H1 (cell line): Measurements from ENCODE around the gene PSMD12. TPM values are rescaled to one million over a fixed set of nuclear protein-coding genes. Genes with fewer than 3 reads are reported as not detected.
"Not testable (repeated sequence)": the region's sequence is repeated elsewhere in the genome, so short reads cannot be mapped to it uniquely, and the experiment has no call there.

Source experiments
- CTCF ChIA-PET: fragments of 300-600 bp; sonication (Branson Sonifier 250); formaldehyde crosslinking; loops from one replicate; lab custom pipeline; 2021; ENCODE audit not compliant: partially characterized antibody; lab: Charles Lee
- POLR2A ChIA-PET: fragments of 300-600 bp; sonication (Branson Sonifier 250); formaldehyde crosslinking; loops from one replicate; lab custom pipeline; 2021; ENCODE audit warnings: inconsistent platforms; ENCODE audit not compliant: partially characterized antibody; lab: Charles Lee
- DNase-seq, 2 experiments: peaks; one replicate each; pipeline versions ENCODE4 v3.0.0 to v3.0.0-alpha.2; 2010 to 2022; ENCODE audit warnings: low spot score in 2 of 2, low read depth in 1 of 2, mixed read lengths in 1 of 2
- FAIRE-seq: peaks from 2 replicates; lab custom pipeline; 2011; peaks lifted over from hg19 to GRCh38; lab: Jason Lieb, UNC
- H2AFZ ChIP-seq: 2 replicates; pipeline ENCODE4 v1.8.1; 2012; ENCODE audit warnings: low read length, inconsistent platforms
- H2AK5ac ChIP-seq: 2 replicates; pipeline ENCODE4 v1.6.1; 2013; ENCODE audit warnings: low read depth, low read length
- H2BK120ac ChIP-seq: replicated peaks from 2 replicates; pipeline ENCODE3; 2013; ENCODE audit warnings: low read depth, low read length, inconsistent platforms
- H2BK12ac ChIP-seq: 2 replicates; pipeline ENCODE4 v1.6.1; 2013; ENCODE audit warnings: low read depth, low read length
- H2BK15ac ChIP-seq: 2 replicates; pipeline ENCODE4 v1.6.1; 2013; ENCODE audit warnings: low read length
- H2BK20ac ChIP-seq: 2 replicates; pipeline ENCODE4 v1.6.1; 2013; ENCODE audit warnings: low read length
- H2BK5ac ChIP-seq: 2 replicates; pipeline ENCODE4 v1.6.1; 2013; ENCODE audit warnings: low read depth, low read length
- H3K14ac ChIP-seq: 2 replicates; pipeline ENCODE4 v1.6.1; 2013; ENCODE audit warnings: inconsistent platforms; ENCODE audit not compliant: insufficient read length
- H3K18ac ChIP-seq: 2 replicates; pipeline ENCODE4 v1.6.1; 2013; ENCODE audit warnings: low read length; ENCODE audit errors: extremely low read depth
- H3K23ac ChIP-seq: 2 replicates; pipeline ENCODE4 v1.6.1; 2013; ENCODE audit warnings: inconsistent platforms; ENCODE audit not compliant: insufficient read length
- H3K23me2 ChIP-seq: 2 replicates; pipeline ENCODE4 v1.6.1; 2013; ENCODE audit warnings: low read depth, low read length
- H3K27ac ChIP-seq: 2 replicates; pipeline ENCODE4 v1.6.1; 2011; ENCODE audit warnings: low read depth, low read length, inconsistent platforms
- H3K27me3 ChIP-seq, 4 experiments: replicated peaks in 1 of 4; 1 replicate in 1 of 4; 2 replicates in 3 of 4; pipeline versions ENCODE4 v1.6.1 to v1.8.1; 2011 to 2013; ENCODE audit warnings: low read length in 3 of 4, mild to moderate bottlenecking in 3 of 4, inconsistent platforms in 2 of 4, mixed read lengths in 2 of 4, moderate library complexity in 1 of 4; ENCODE audit not compliant: control insufficient read depth in 3 of 4, insufficient read depth in 3 of 4; ENCODE audit errors: extremely low read depth in 1 of 4
- H3K36me3 ChIP-seq, 4 experiments: 2 replicates each; pipeline versions ENCODE4 v1.6.1 to v1.8.1; 2011 to 2013; ENCODE audit warnings: mild to moderate bottlenecking in 4 of 4, low read length in 3 of 4, moderate library complexity in 2 of 4, control low read depth in 1 of 4, inconsistent platforms in 1 of 4; ENCODE audit not compliant: insufficient read depth in 4 of 4, control insufficient read depth in 2 of 4
- H3K4ac ChIP-seq: replicated peaks from 2 replicates; pipeline ENCODE3; 2013; ENCODE audit warnings: low read length, low read depth, mixed read lengths, inconsistent platforms; ENCODE audit not compliant: insufficient read length
- H3K4me1 ChIP-seq, 4 experiments: replicated peaks in 1 of 4; 1 replicate in 1 of 4; 2 replicates in 3 of 4; pipeline versions ENCODE4 v1.6.1 to v1.8.1; 2011 to 2013; ENCODE audit warnings: low read length in 3 of 4, inconsistent platforms in 2 of 4, mixed read lengths in 1 of 4; ENCODE audit not compliant: insufficient read depth in 4 of 4, control insufficient read depth in 3 of 4
- H3K4me2 ChIP-seq, 2 experiments: 2 replicates each; pipeline versions ENCODE4 v1.6.1 to v1.8.1; 2011 to 2013; ENCODE audit warnings: low read depth in 2 of 2, low read length in 2 of 2, control low read depth in 1 of 2, inconsistent platforms in 1 of 2, mild to moderate bottlenecking in 1 of 2; ENCODE audit not compliant: insufficient read depth in 1 of 2
- H3K4me3 ChIP-seq, 4 experiments: fragments of 200-600, 300-600 bp in 1 of 4; sonication (generic), shearing (Covaris generic), sonication (Bioruptor Twin) in 1 of 4; 2 replicates each; pipeline versions ENCODE4 v1.5.1 to v1.8.1; 2011 to 2016; ENCODE audit warnings: low read length in 4 of 4, low read depth in 3 of 4, control low read depth in 2 of 4, inconsistent platforms in 2 of 4, mild to moderate bottlenecking in 2 of 4, mixed read lengths in 1 of 4, moderate library complexity in 1 of 4; ENCODE audit not compliant: insufficient read depth in 2 of 4; ENCODE audit errors: extremely low read depth in 1 of 4
- H3K56ac ChIP-seq: replicated peaks from 2 replicates; pipeline ENCODE3; 2013; ENCODE audit warnings: low read depth, mild to moderate bottlenecking, mixed read lengths, low read length, inconsistent platforms; ENCODE audit not compliant: insufficient read length
- H3K79me1 ChIP-seq: 2 replicates; pipeline ENCODE4 v1.6.1; 2013; ENCODE audit warnings: low read depth, low read length, control low read depth
- H3K79me2 ChIP-seq, 2 experiments: 2 replicates each; pipeline versions ENCODE4 v1.6.1 to v1.8.1; 2012 to 2013; ENCODE audit warnings: low read length in 2 of 2, mild to moderate bottlenecking in 2 of 2, inconsistent platforms in 1 of 2; ENCODE audit not compliant: insufficient read depth in 2 of 2, control insufficient read depth in 1 of 2
- H3K9ac ChIP-seq, 4 experiments: replicated peaks in 1 of 4; 1 replicate in 1 of 4; 2 replicates in 3 of 4; pipeline versions ENCODE4 v1.6.1 to v1.8.1; 2011 to 2013; ENCODE audit warnings: low read depth in 3 of 4, low read length in 3 of 4, control low read depth in 2 of 4, mild to moderate bottlenecking in 2 of 4, moderate library complexity in 2 of 4, inconsistent platforms in 1 of 4; ENCODE audit errors: extremely low read depth in 1 of 4
- H3K9me3 ChIP-seq, 2 experiments: 2 replicates each; pipeline versions ENCODE4 v1.6.1 to v1.8.1; 2012 to 2013; ENCODE audit warnings: mild to moderate bottlenecking in 2 of 2, moderate library complexity in 2 of 2, control low read depth in 1 of 2, inconsistent platforms in 1 of 2, low read depth in 1 of 2, low read length in 1 of 2, mixed read lengths in 1 of 2; ENCODE audit not compliant: insufficient read depth in 2 of 2
- H4K20me1 ChIP-seq, 2 experiments: replicated peaks in 1 of 2; 2 replicates each; pipeline versions ENCODE3 to v1.8.1; 2011 to 2013; ENCODE audit warnings: inconsistent platforms in 2 of 2, low read length in 2 of 2, mild to moderate bottlenecking in 1 of 2; ENCODE audit not compliant: insufficient read depth in 2 of 2, control insufficient read depth in 1 of 2
- H4K5ac ChIP-seq: 2 replicates; pipeline ENCODE4 v1.6.1; 2013; ENCODE audit warnings: low read length, low read depth, mixed read lengths, inconsistent platforms; ENCODE audit not compliant: insufficient read length
- H4K8ac ChIP-seq: 2 replicates; pipeline ENCODE4 v1.8.0; 2013; ENCODE audit warnings: mild to moderate bottlenecking, moderate library complexity, low read length, inconsistent platforms; ENCODE audit not compliant: insufficient read depth; ENCODE audit errors: extremely low read depth
- H4K91ac ChIP-seq: replicated peaks from 2 replicates; pipeline ENCODE3; 2013; ENCODE audit warnings: low read length, mixed read lengths, inconsistent platforms; ENCODE audit not compliant: insufficient read length
- WGBS, 2 experiments: shearing (Covaris generic) in 1 of 2; methylation state at CpG; one replicate each; pipeline versions ENCODE4 v1.1.6 to v1.1.7; 2013 to 2015; ENCODE audit warnings: low lambda C conversion rate in 2 of 2, mixed read lengths in 2 of 2, inconsistent platforms in 1 of 2, low coverage in 1 of 2, missing lambda C conversion rate in 1 of 2; ENCODE audit not compliant: insufficient replicate concordance in 2 of 2, insufficient coverage in 1 of 2, insufficient read length in 1 of 2; ENCODE audit errors: extremely low coverage in 1 of 2, missing lambda C conversion rate in 1 of 2; 5-methylcytosine and 5-hydroxymethylcytosine counted together
- polyA plus RNA-seq, 7 experiments: library from polyadenylated mRNA; depleted of rRNA in 3 of 7; stranded (reverse) in 5 of 7; unstranded in 2 of 7; fragments of >200 nt in 5 of 7; fragments of 200-250 nt in 2 of 7; gene quantifications; 1 replicate in 5 of 7; 2 replicates in 1 of 7; 4 replicates in 1 of 7; pipeline versions ENCODE4 v1.2.1 to v1.2.3, GENCODE V29; 2011 to 2013; ENCODE audit warnings: missing spikeins in 2 of 7, mixed read lengths in 2 of 7
- total RNA-seq: library from RNA; stranded (reverse); fragmentation: NEBNext Ultra II Directional; extraction: Animal tissue kit (Norgen Biotek cat#: 25700); gene quantifications from 2 replicates; pipeline ENCODE4 v1.2.1, GENCODE V29; 2021

Gene PSMD12
- total and polyA plus RNA-seq, 2 of the 8 experiments (the other 6 are each of a cell fraction or from before 2014, with no cell fraction given), result 14.0 to 82.4 TPM

GRCh38 chr17:67332162-67332508 lies 34.2 kb downstream of the PSMD12 start:
- H3K4me1 ChIP-seq, H3K79me2 ChIP-seq, H3K23ac ChIP-seq: not testable (repeated sequence)

More at GRCh38 chr17:67332162-67332508, 34.2 kb downstream of the PSMD12 start:
- not testable (repeated sequence) for H4K20me1 ChIP-seq, H2AK5ac ChIP-seq, H4K8ac ChIP-seq, H3K79me1 ChIP-seq, H2BK120ac ChIP-seq, H2BK20ac ChIP-seq, H3K18ac ChIP-seq, H3K27ac ChIP-seq, H2AFZ ChIP-seq, H4K91ac ChIP-seq, H3K27me3 ChIP-seq, H3K4ac ChIP-seq, H2BK12ac ChIP-seq, FAIRE-seq, H3K36me3 ChIP-seq, H3K9me3 ChIP-seq, H4K5ac ChIP-seq, H2BK15ac ChIP-seq, H3K14ac ChIP-seq, H3K56ac ChIP-seq, DNase-seq, H3K9ac ChIP-seq, H2BK5ac ChIP-seq, H3K4me3 ChIP-seq, H3K23me2 ChIP-seq, H3K4me2 ChIP-seq
- POLR2A ChIA-PET, result interaction anchor here (1.9 kb wide), 1 partner anchor 10 kb away, joined by 5 read pairs; no protein-coding TSS in a partner anchor
- 93% methylated on average over 1 of the region's 1 CpG; no CpG with 5 or more reads in 1 of the 2 experiments for WGBS, 2 experiments
- CTCF ChIA-PET, result interaction anchor here (0.9 to 4.4 kb wide), 3 partner anchors 27 to 111 kb away, joined by 3 to 21 read pairs (median 3); no protein-coding TSS in a partner anchor
